Testis (tissue), 3 donors: ENCODE measurements around the gene TMEM8B. TPM values are rescaled to one million over a fixed set of nuclear protein-coding genes. Genes with fewer than 3 reads are reported as not detected.

Experiments used
- DNase-seq: peaks from one replicate; pipeline ENCODE4 v3.0.0-alpha.2; 2019
- H3K27ac ChIP-seq, 2 donors: fragments of 200-600 bp; sonication (generic); one replicate each; pipeline ENCODE4 v1.5.1; 2019
- H3K27me3 ChIP-seq: fragments of 200-600 bp; sonication (generic); one replicate; pipeline ENCODE4 v1.5.1; 2019
- H3K36me3 ChIP-seq: fragments of 200-600 bp; sonication (generic); one replicate; pipeline ENCODE4 v1.5.1; 2017; ENCODE audit warnings: low read depth; ENCODE audit errors: missing control alignments
- H3K4me1 ChIP-seq: fragments of 200-600 bp; sonication (generic); one replicate; pipeline ENCODE4 v1.5.1; 2019
- H3K4me3 ChIP-seq, 2 donors: fragments of 200-600 bp; sonication (generic); one replicate each; pipeline ENCODE4 v1.5.1; 2017 to 2019
- H3K9me3 ChIP-seq: fragments of 200-600 bp; sonication (generic); one replicate; pipeline ENCODE4 v1.5.1; 2017
- POLR2A ChIP-seq: fragments of 450-650 bp; IDR thresholded peaks from one replicate; pipeline ENCODE4 v1.6.1; 2017; ENCODE audit warnings: antibody characterized with exemption, mild to moderate bottlenecking, moderate library complexity
- WGBS, 2 donors: methylation state at CpG; one replicate each; pipeline ENCODE4 v1.1.5; 2018; 5-methylcytosine and 5-hydroxymethylcytosine counted together
- intact Hi-C: fragments of 100-400 bp; cut with DNase I; formaldehyde crosslinking; loops from one replicate; pipeline ENCODE4 v1.15.1; 2023; ENCODE audit warnings: low total_unique reads
- polyA plus RNA-seq: library from polyadenylated mRNA; stranded (reverse); fragments of 350-450 nt; fragmentation: Illumina TruSeq; extraction: RNeasy Lipid Tissue Mini Kit (QIAGEN cat#74804); gene quantifications from one replicate; pipeline ENCODE4 v1.2.3, GENCODE V29; 2014; ENCODE audit warnings: low read depth, low replicate concordance; ENCODE audit not compliant: insufficient read depth
- total RNA-seq, 2 donors: library from RNA; depleted of rRNA; stranded (reverse); fragments of >200 nt; gene quantifications; one replicate each; pipeline ENCODE4 v1.2.3, GENCODE V29; 2016
- TF ChIP-seq, protein P1 (sequence below), 3 experiments: fragments of 450-650 bp in 2 of 3; fragments of 200-600 bp in 1 of 3; sonication (generic) in 1 of 3; IDR thresholded peaks; one replicate each; pipeline ENCODE4 v1.5.1; 2016 to 2019; ENCODE audit warnings: antibody characterized with exemption in 3 of 3, mild to moderate bottlenecking in 2 of 3, moderate library complexity in 1 of 3

Gene TMEM8B
- total and polyA plus RNA-seq, 3 donors from 2014 or later: 22.2 to 24.6 (median 24.5) TPM

DNA sequence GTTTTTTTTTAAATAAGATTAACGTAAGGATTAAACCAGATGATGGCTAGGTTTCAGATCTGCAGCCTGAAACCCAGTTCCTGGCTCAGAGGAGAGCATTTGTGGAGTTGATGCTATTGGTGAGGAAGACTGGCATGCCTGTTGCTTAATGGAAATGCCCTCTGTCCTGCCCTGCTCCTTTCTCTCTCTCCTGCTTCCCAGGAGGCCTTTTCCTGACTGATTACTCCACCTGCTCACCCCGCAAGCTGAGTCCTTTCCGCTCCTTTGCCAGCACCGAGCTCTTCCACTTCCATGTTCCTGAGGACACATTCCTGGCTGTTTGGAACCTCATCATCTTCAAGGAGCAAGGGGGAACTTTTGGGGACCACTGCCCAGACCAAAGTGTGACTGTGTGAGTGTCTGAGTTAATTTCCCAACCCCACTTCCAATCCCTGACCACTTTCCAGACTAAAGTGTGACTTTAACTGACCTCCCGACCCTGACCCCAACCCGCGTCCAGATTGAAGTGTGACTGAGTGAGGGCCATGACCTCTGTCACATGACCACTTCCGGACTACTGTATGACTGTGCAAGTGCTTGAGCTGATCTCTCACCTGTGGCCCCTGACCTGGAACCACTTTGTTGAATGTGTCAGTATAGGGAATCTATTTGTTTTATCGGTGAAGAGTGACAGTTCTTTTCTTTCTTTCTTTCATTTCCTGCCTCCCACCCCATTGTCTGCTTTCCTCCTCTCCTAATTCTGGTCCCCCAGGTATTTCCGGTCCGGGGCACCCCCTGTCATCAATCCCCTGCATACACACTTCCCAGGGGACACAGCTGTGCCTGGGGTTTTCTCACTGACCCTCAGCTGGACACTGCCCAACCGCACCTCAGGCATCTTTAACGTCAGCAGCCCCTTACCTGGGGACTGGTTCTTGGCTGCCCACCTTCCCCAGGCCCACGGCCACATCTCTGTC, 5.5 kb downstream of the TMEM8B start:
- no peak for TF ChIP-seq POLR2A
- TF ChIP-seq, protein P1, sequence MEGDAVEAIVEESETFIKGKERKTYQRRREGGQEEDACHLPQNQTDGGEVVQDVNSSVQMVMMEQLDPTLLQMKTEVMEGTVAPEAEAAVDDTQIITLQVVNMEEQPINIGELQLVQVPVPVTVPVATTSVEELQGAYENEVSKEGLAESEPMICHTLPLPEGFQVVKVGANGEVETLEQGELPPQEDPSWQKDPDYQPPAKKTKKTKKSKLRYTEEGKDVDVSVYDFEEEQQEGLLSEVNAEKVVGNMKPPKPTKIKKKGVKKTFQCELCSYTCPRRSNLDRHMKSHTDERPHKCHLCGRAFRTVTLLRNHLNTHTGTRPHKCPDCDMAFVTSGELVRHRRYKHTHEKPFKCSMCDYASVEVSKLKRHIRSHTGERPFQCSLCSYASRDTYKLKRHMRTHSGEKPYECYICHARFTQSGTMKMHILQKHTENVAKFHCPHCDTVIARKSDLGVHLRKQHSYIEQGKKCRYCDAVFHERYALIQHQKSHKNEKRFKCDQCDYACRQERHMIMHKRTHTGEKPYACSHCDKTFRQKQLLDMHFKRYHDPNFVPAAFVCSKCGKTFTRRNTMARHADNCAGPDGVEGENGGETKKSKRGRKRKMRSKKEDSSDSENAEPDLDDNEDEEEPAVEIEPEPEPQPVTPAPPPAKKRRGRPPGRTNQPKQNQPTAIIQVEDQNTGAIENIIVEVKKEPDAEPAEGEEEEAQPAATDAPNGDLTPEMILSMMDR (IDR thresholded peaks at IDR 0.05): no peak
- no peak for DNase-seq
- no peaks in the 10 kb centered on the region for H3K36me3 ChIP-seq
- H3K27me3 ChIP-seq: no peaks in the 10 kb centered on the region
- no peaks in the 10 kb centered on the region for H3K9me3 ChIP-seq
- H3K4me1 ChIP-seq: peaks cover 25% of the 10 kb centered on the region
- intact Hi-C loops: no loop called here
- 82 to 89% methylated on average over 14 of the region's 14 CpGs for WGBS, 2 donors
- H3K27ac ChIP-seq: no peak overlapping the region
- no peak overlapping the region for H3K4me3 ChIP-seq

DNA sequence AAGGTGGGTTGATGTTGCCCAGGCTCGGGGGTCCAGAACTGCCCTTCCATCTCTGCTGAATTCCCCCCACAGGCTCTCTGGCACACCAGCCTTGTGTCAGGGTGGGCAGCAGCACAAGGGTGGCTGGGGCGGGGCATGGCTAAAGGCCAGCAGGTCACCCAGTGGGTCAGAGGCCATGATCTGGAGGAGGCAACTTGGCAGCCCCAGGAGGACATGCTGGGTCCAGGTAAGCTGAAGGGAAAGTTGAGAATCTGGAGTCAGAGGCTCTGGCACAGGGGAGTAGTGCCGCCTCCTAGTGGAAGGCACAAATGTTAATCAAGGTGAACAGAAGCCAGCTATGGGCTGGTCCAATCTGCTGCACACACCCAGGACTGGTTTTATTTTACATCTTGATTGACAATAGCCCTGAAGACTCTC, 6.2 kb downstream of the TMEM8B start:
- no peak for TF ChIP-seq POLR2A
- TF ChIP-seq, protein P1 (IDR thresholded peaks at IDR 0.05): no peak
- Histone ChIP-seq H3K4me1 (peaks cover 19% of the 10 kb centered on the region), H3K36me3 (no peaks in the 10 kb centered on the region), H3K27me3 (no peaks in the 10 kb centered on the region), H3K27ac (no peak overlapping the region), H3K4me3 (no peak overlapping the region), H3K9me3 (no peaks in the 10 kb centered on the region)
- 100% methylated on average over 2 to 3 of the region's 3 CpGs for WGBS, 2 donors
- no peak for DNase-seq
- intact Hi-C loops: no loop called here

DNA sequence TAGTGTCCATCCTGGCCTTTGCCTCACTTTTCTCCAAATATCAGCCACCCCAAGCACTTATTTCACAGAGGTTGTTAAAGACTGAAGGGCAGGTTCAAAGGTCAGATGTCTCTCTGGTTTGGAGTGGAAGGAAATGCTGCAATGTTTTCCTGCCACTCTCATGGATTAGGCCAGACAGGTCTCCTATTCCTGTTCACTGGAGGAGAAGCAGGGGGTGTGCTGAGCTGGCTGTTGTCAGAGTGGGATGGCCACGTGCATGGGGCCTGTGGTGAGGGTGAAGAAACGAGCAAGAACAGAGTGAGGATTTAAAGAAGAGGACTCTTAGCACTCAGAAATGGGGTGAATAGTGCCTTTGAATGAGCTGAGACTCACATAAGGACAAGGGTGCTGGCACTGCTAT, 6.7 kb downstream of the TMEM8B start:
- H3K27ac ChIP-seq: no peak overlapping the region
- no peak for TF ChIP-seq POLR2A
- TF ChIP-seq, protein P1 (IDR thresholded peaks at IDR 0.05): no peak
- 97% methylated on average over 2 of the region's 2 CpGs for WGBS, 2 donors
- H3K27me3 ChIP-seq: no peaks in the 10 kb centered on the region
- peaks cover 14% of the 10 kb centered on the region for H3K4me1 ChIP-seq
- no peaks in the 10 kb centered on the region for H3K9me3 ChIP-seq
- intact Hi-C loops: no loop called here
- no peak for DNase-seq
- H3K36me3 ChIP-seq: no peaks in the 10 kb centered on the region
- no peak overlapping the region for H3K4me3 ChIP-seq

DNA sequence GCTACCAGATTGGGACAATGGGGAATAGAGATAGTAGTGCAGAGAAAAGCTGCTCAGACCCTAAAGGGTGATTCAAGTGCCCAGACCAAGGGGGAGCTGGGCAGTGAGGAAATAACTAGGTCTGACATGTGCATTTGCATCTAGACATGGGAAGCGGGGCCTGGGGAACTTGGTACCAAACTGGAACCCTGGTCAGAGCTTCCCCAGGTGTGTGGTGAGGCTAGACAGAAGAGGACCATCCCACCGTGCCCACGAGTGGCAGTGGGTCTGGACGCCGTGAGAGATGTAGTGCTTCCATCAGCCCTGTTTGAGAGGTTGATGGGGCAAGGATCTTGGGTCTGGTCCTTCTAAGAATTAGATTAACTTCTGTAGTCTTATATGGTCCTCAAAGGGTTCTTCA, 7.6 kb downstream of the TMEM8B start:
- WGBS, 2 donors: 96 to 97% methylated on average over 5 of the region's 5 CpGs
- H3K27ac ChIP-seq: no peak overlapping the region

More for the DNA sequence above, 7.6 kb downstream of the TMEM8B start:
- DNase-seq: no peak
- intact Hi-C loops: no loop called here
- TF ChIP-seq POLR2A: no peak
- TF ChIP-seq, protein P1 (IDR thresholded peaks at IDR 0.05): no peak
- H3K4me3 ChIP-seq: no peak overlapping the region
- no peaks in the 10 kb centered on the region for H3K9me3 ChIP-seq
- H3K36me3 ChIP-seq: no peaks in the 10 kb centered on the region
- no peaks in the 10 kb centered on the region for H3K27me3 ChIP-seq
- peaks cover 14% of the 10 kb centered on the region for H3K4me1 ChIP-seq
